Muscle of back (tissue), 11 donors: Measurements from ENCODE around the gene FHDC1. TPM values are rescaled to one million over a fixed set of nuclear protein-coding genes. Genes with fewer than 3 reads are reported as not detected.

Source experiments
- DNase-seq, 3 donors: peaks; one replicate each; pipeline versions ENCODE4 v3.0.0 to v3.0.0-alpha.2; 2013
- polyA plus RNA-seq, 10 donors: library from polyadenylated mRNA; unstranded; fragments of 120-200 nt; gene quantifications; one replicate each; pipeline ENCODE4 v1.2.1, GENCODE V29; 2013; ENCODE audit not compliant: insufficient read length in 10 of 10

FHDC1 gene
- polyA plus RNA-seq, 10 donors, result 5.9 to 11.5 (median 7.8) TPM

GRCh38 chr4:153005899-153006381, 69.8 kb downstream of the FHDC1 start:
- DNase-seq, result no peak

GRCh38 chr4:153008578-153009199, 72.6 kb downstream of the FHDC1 start:
- no peak for DNase-seq

GRCh38 chr4:153010146-153010545, 74.0 kb downstream of the FHDC1 start:
- DNase-seq, result no peak

GRCh38 chr4:153013202-153013977, 77.3 kb downstream of the FHDC1 start:
- DNase-seq, result peak; percentile 9 to 70 (median 27)

- DNase-seq, result no peak
These were observed 78.3 kb downstream of the FHDC1 start for GRCh38 chr4:153014460-153014859.

- no peak for DNase-seq
These were observed 80.5 kb downstream of the FHDC1 start for GRCh38 chr4:153016592-153016991.

- no peak for DNase-seq
These were observed 81.9 kb downstream of the FHDC1 start for GRCh38 chr4:153018031-153018430.

GRCh38 chr4:153018684-153019083, 82.6 kb downstream of the FHDC1 start:
- DNase-seq, result no peak

- no peak for DNase-seq
These were observed 83.8 kb downstream of the FHDC1 start for GRCh38 chr4:153019906-153020305.

- DNase-seq, result no peak
These were observed 84.3 kb downstream of the FHDC1 start for GRCh38 chr4:153020457-153020856.

- peak in 2 of 3 donors; percentile 25 to 76 for DNase-seq
These were observed 85.2 kb downstream of the FHDC1 start for GRCh38 chr4:153021276-153021675.

- no peak for DNase-seq
These were observed 86.2 kb downstream of the FHDC1 start for GRCh38 chr4:153022241-153022715.

GRCh38 chr4:153023139-153023538, 87.0 kb downstream of the FHDC1 start:
- no peak for DNase-seq

GRCh38 chr4:153023692-153024394, 87.7 kb downstream of the FHDC1 start:
- no peak for DNase-seq

- no peak for DNase-seq
These were observed 88.3 kb downstream of the FHDC1 start for GRCh38 chr4:153024466-153024865.

- no peak for DNase-seq
These were observed 89.3 kb downstream of the FHDC1 start for GRCh38 chr4:153025406-153025805.

GRCh38 chr4:153026591-153027346, 90.6 kb downstream of the FHDC1 start:
- DNase-seq, result no peak

- DNase-seq, result no peak
These were observed 91.7 kb downstream of the FHDC1 start for GRCh38 chr4:153027866-153028265.

- no peak for DNase-seq
These were observed 92.4 kb downstream of the FHDC1 start for GRCh38 chr4:153028535-153028934.
